HepG2 (cell line): ENCODE data around the gene NSMCE3. TPM values are rescaled to one million over a fixed set of nuclear protein-coding genes. Genes with fewer than 3 reads are reported as not detected.

Experiments
- ATAC-seq: fragments of 200-7000 bp; cut with Tn5 transposase; 3 replicates; pipeline ENCODE4 v1.9.1; 2020; ENCODE audit warnings: mild to moderate bottlenecking, moderate library complexity
- BruUV-seq: library from RNA; stranded (reverse); fragments of 400-500 nt; replicated peaks from 2 replicates; lab custom pipeline; 2021; lab: Mats Ljungman, UMichigan
- CTCF ChIA-PET: fragments of 300-600 bp; formaldehyde crosslinking; extraction: SDS; loops from one replicate; lab custom pipeline; 2021; ENCODE audit warnings: low total read pairs, inconsistent platforms, low intra/inter-chr PET ratio; lab: Yijun Ruan, JAX
- POLR2A ChIA-PET: fragments of 350-600 bp; sonication (Branson Sonifier 250); formaldehyde crosslinking; loops from one replicate; lab custom pipeline; 2020; ENCODE audit warnings: antibody characterized with exemption, inconsistent platforms; lab: Yijun Ruan, JAX
- DNase-seq: peaks from one replicate; pipeline ENCODE4 v3.0.0-alpha.2; 2015; ENCODE audit warnings: low spot score
- FAIRE-seq: peaks from 3 replicates; lab custom pipeline; 2011; peaks lifted over from hg19 to GRCh38; lab: Jason Lieb, UNC
- H2AFZ ChIP-seq: one replicate; pipeline ENCODE4 v1.6.1; 2011; ENCODE audit warnings: low read length, inconsistent platforms
- H3K27ac ChIP-seq: fragments of 300-600 bp; 3 replicates; pipeline ENCODE4 v1.8.0; 2011; ENCODE audit warnings: mixed run types, mild to moderate bottlenecking, mixed read lengths, low read length, inconsistent platforms; ENCODE audit not compliant: insufficient read depth; ENCODE audit errors: extremely low read length
- H3K27me3 ChIP-seq, 2 experiments: fragments of 200-600 bp in 1 of 2; 2 replicates in 1 of 2; 3 replicates in 1 of 2; pipeline versions ENCODE4 v1.6.0 to v1.8.0; 2011; ENCODE audit warnings: low read length in 2 of 2, mild to moderate bottlenecking in 2 of 2, moderate library complexity in 2 of 2, inconsistent platforms in 1 of 2; ENCODE audit not compliant: insufficient read depth in 2 of 2, control insufficient read depth in 1 of 2
- H3K36me3 ChIP-seq, 2 experiments: fragments of 200-600 bp in 1 of 2; replicated peaks in 1 of 2; 2 replicates in 1 of 2; 3 replicates in 1 of 2; pipeline versions ENCODE4 v1.5.1 to v1.8.0; 2011; ENCODE audit warnings: low read length in 2 of 2, inconsistent platforms in 1 of 2; ENCODE audit not compliant: insufficient read depth in 2 of 2, control insufficient read depth in 1 of 2
- H3K4me1 ChIP-seq: 2 replicates; pipeline ENCODE4 v1.5.1; 2012; ENCODE audit warnings: low read length, inconsistent platforms; ENCODE audit not compliant: insufficient read depth
- H3K4me2 ChIP-seq: 2 replicates; pipeline ENCODE4 v1.6.0; 2011; ENCODE audit warnings: low read depth, low read length, inconsistent platforms
- H3K4me3 ChIP-seq, 3 experiments: fragments of 200-600 bp in 1 of 3; sonication (generic), shearing (Covaris generic) in 1 of 3; replicated peaks in 1 of 3; 2 replicates each; pipeline ENCODE4 v1.5.1; 2011 to 2016; ENCODE audit warnings: low read length in 3 of 3, inconsistent platforms in 2 of 3, low read depth in 2 of 3, mild to moderate bottlenecking in 2 of 3, control low read depth in 1 of 3, mixed read lengths in 1 of 3; ENCODE audit not compliant: insufficient read depth in 1 of 3
- H3K79me2 ChIP-seq: one replicate; pipeline ENCODE4 v1.6.1; 2011; ENCODE audit warnings: low read length, inconsistent platforms; ENCODE audit not compliant: insufficient read depth
- H3K9ac ChIP-seq: 2 replicates; pipeline ENCODE4 v1.6.0; 2011; ENCODE audit warnings: mild to moderate bottlenecking, low read depth, low read length, inconsistent platforms; ENCODE audit not compliant: insufficient read depth
- H3K9me3 ChIP-seq: 2 replicates; pipeline ENCODE4 v1.5.1; 2012; ENCODE audit warnings: mild to moderate bottlenecking, low read length
- H4K20me1 ChIP-seq: 2 replicates; pipeline ENCODE4 v1.6.0; 2011; ENCODE audit warnings: inconsistent platforms, mild to moderate bottlenecking, low read length, moderate library complexity; ENCODE audit not compliant: insufficient read depth
- BHLHE40 ChIP-seq: IDR thresholded peaks from 2 replicates; pipeline ENCODE4 v1.6.1; 2011; ENCODE audit warnings: low read length, improper control_type of control experiment
- KAT2B ChIP-seq: fragments of 150-350 bp; IDR thresholded peaks from 2 replicates; pipeline ENCODE4 v1.6.1; 2014; ENCODE audit warnings: low read depth, low read length, borderline replicate concordance
- MAFG ChIP-seq: sonication (generic); formaldehyde crosslinking; IDR thresholded peaks from 2 replicates; pipeline ENCODE4 v1.5.1; 2020; ENCODE audit warnings: mild to moderate bottlenecking, missing genetic modification reagents
- SMYD3 ChIP-seq: sonication (generic); formaldehyde crosslinking; IDR thresholded peaks from 2 replicates; pipeline ENCODE4 v1.8.1; 2023; ENCODE audit warnings: mild to moderate bottlenecking, missing genetic modification reagents
- SRY ChIP-seq: sonication (generic); formaldehyde crosslinking; IDR thresholded peaks from 2 replicates; pipeline ENCODE4 v1.8.0; 2022; ENCODE audit warnings: mild to moderate bottlenecking, missing genetic modification reagents
- TEAD2 ChIP-seq: sonication (generic); formaldehyde crosslinking; IDR thresholded peaks from 2 replicates; pipeline ENCODE4 v1.9.0; 2021; ENCODE audit warnings: missing genetic modification reagents
- ZBTB21 ChIP-seq: sonication (generic); formaldehyde crosslinking; IDR thresholded peaks from 2 replicates; pipeline ENCODE4 v1.4.0; 2020; ENCODE audit warnings: missing genetic modification reagents
- ZFP37 ChIP-seq: sonication (generic); formaldehyde crosslinking; IDR thresholded peaks from 2 replicates; pipeline ENCODE4 v1.4.0; 2020; ENCODE audit warnings: missing genetic modification reagents, borderline replicate concordance
- ZNF121 ChIP-seq: sonication (generic); formaldehyde crosslinking; IDR thresholded peaks from 2 replicates; pipeline ENCODE4 v1.5.0; 2020; ENCODE audit warnings: mild to moderate bottlenecking, missing genetic modification reagents
- ZNF281 ChIP-seq: sonication (generic); formaldehyde crosslinking; IDR thresholded peaks from 2 replicates; pipeline ENCODE4 v1.4.0; 2020; ENCODE audit warnings: missing genetic modification reagents, borderline replicate concordance
- ZNF292 ChIP-seq: sonication (generic); formaldehyde crosslinking; IDR thresholded peaks from 2 replicates; pipeline ENCODE4 v1.8.1; 2022; ENCODE audit warnings: mild to moderate bottlenecking, low read depth, missing genetic modification reagents, borderline replicate concordance
- ZNF318 ChIP-seq: sonication (generic); formaldehyde crosslinking; IDR thresholded peaks from 2 replicates; pipeline ENCODE4 v1.4.0; 2020; ENCODE audit warnings: mild to moderate bottlenecking, missing genetic modification reagents
- ZNF331 ChIP-seq: sonication (generic); formaldehyde crosslinking; IDR thresholded peaks from 2 replicates; pipeline ENCODE4 v1.4.0; 2020; ENCODE audit warnings: missing genetic modification reagents
- ZNF784 ChIP-seq: sonication (generic); formaldehyde crosslinking; IDR thresholded peaks from 2 replicates; pipeline ENCODE4 v1.5.1; 2020; ENCODE audit warnings: missing genetic modification reagents, mild to moderate bottlenecking, borderline replicate concordance
- in situ Hi-C: cut with HindIII; loops from 2 replicates; pipeline ENCODE4 v1.10.0; 2017; ENCODE audit warnings: low pct_unique_long_range_greater_than_20kb; ENCODE audit not compliant: extremely low pct_ligation_motif_present
- intact Hi-C: fragments of 100-400 bp; cut with micrococcal nuclease; formaldehyde crosslinking; loops from one replicate; pipeline ENCODE4 v1.10.0; 2022; ENCODE audit not compliant: unreplicated experiment
- polyA plus RNA-seq, 8 experiments: library from polyadenylated mRNA; depleted of rRNA in 3 of 8; stranded (reverse) in 7 of 8; unstranded in 1 of 8; fragments of >200 nt; fragmentation: Illumina TruSeq in 4 of 8; extraction: Trizol in 4 of 8; gene quantifications; 2 replicates each; pipeline versions ENCODE4 v1.2.1 to v1.2.3, GENCODE V29; 2011 to 2016; ENCODE audit warnings: low read depth in 4 of 8, missing spikeins in 1 of 8, mixed read lengths in 1 of 8; ENCODE audit not compliant: insufficient read depth in 1 of 8
- total RNA-seq, 5 experiments: library from RNA; depleted of rRNA; stranded (reverse); fragments of >200 nt; fragmentation: Illumina TruSeq; extraction: Trizol; gene quantifications; 2 replicates each; pipeline ENCODE4 v1.2.3, GENCODE V29; 2016; ENCODE audit warnings: low read depth in 1 of 5

Gene NSMCE3
- total and polyA plus RNA-seq, 2 of the 13 experiments (the other 11 are each of a cell fraction or from before 2014, with no cell fraction given): 3.0 to 3.7 TPM

- no peak for TF ChIP-seq ZNF281
- no peak for TF ChIP-seq ZNF784 (CRISPR knock-in tag)
- no peak for TF ChIP-seq MAFG (CRISPR knock-in tag)
- TF ChIP-seq SRY: no peak
- TF ChIP-seq KAT2B: no peak
Measured at GRCh38 chr15:29302871-29303270, 33.2 kb upstream of the NSMCE3 start (continued).

- H3K9me3 ChIP-seq: no peaks in the 10 kb centered on the region
- H3K79me2 ChIP-seq: no peaks in the 10 kb centered on the region
- ATAC-seq (no peak), DNase-seq (no peak), FAIRE-seq (no peak)
- no peak overlapping the region for H2AFZ ChIP-seq
- no peak overlapping the region for H3K9ac ChIP-seq
- no peak overlapping the region for H3K4me3 ChIP-seq
- intact Hi-C loops: no loop called here
- POLR2A ChIA-PET: interaction anchor here (0.6 kb wide), 1 partner anchor 9 kb away, joined by 4 read pairs; no protein-coding TSS in a partner anchor
- no peak overlapping the region for H3K4me2 ChIP-seq
- H3K27me3 ChIP-seq: peaks cover 0 to 9% of the 10 kb centered on the region in 2 experiments; a peak in 3 of 5 replicates
- no peaks in the 10 kb centered on the region for H3K4me1 ChIP-seq
- H4K20me1 ChIP-seq: no peaks in the 10 kb centered on the region
- BruUV-seq: no TSS peak
- CTCF ChIA-PET: no interaction called here
- no peak overlapping the region for H3K27ac ChIP-seq
- H3K36me3 ChIP-seq: no peaks in the 10 kb centered on the region
- in situ Hi-C loops: no loop called here
- TF ChIP-seq ZBTB21 (CRISPR knock-in tag): no peak
- TF ChIP-seq TEAD2 (CRISPR knock-in tag): no peak
- no peak for TF ChIP-seq ZNF121 (CRISPR knock-in tag)
- no peak for TF ChIP-seq ZNF331 (CRISPR knock-in tag)
- no peak for TF ChIP-seq ZNF318
- no peak for TF ChIP-seq ZFP37 (CRISPR knock-in tag)
- TF ChIP-seq SMYD3 (CRISPR knock-in tag): no peak
- TF ChIP-seq ZNF292 (CRISPR knock-in tag): no peak
- TF ChIP-seq BHLHE40: no peak
Measured at GRCh38 chr15:29299784-29300183, 30.2 kb upstream of the NSMCE3 start.
